Vagina (tissue), 2 donors: ENCODE data around the gene ZCCHC10. TPM values are rescaled to one million over a fixed set of nuclear protein-coding genes. Genes with fewer than 3 reads are reported as not detected.
A peak's percentile ranks its signal among the peaks of the same experiment; 100 is the strongest.
"Not testable (repeated sequence)": the region's sequence is repeated elsewhere in the genome, so short reads cannot be mapped to it uniquely, and the experiment has no call there.

Experiments used
- DNase-seq, 2 donors: peaks; one replicate each; pipeline ENCODE4 v3.0.0-alpha.2; 2017; ENCODE audit errors: extremely low spot score in 2 of 2
- H3K27ac ChIP-seq: fragments of 200-600 bp; sonication (generic); one replicate; pipeline ENCODE4 v1.5.1; 2019
- H3K27me3 ChIP-seq: fragments of 200-600 bp; sonication (generic); one replicate; pipeline ENCODE4 v1.5.1; 2019
- H3K36me3 ChIP-seq, 2 donors: fragments of 200-600 bp; sonication (generic); one replicate each; pipeline ENCODE4 v1.5.1; 2017 to 2019
- H3K4me1 ChIP-seq: fragments of 200-600 bp; sonication (generic); one replicate; pipeline ENCODE4 v1.5.1; 2019
- H3K4me3 ChIP-seq, 2 donors: fragments of 200-600 bp; sonication (generic); 1 replicate in 1 of 2; 2 replicates in 1 of 2; pipeline ENCODE4 v1.5.1; 2016 to 2019
- H3K9me3 ChIP-seq: fragments of 200-600 bp; sonication (generic); one replicate; pipeline ENCODE4 v1.5.1; 2019
- CTCF ChIP-seq, 3 experiments: fragments of 450-650 bp in 2 of 3; fragments of 200-600 bp in 1 of 3; sonication (generic) in 1 of 3; IDR thresholded peaks; one replicate each; pipeline ENCODE4 v1.5.1; 2017 to 2019; ENCODE audit warnings: antibody characterized with exemption in 3 of 3, mild to moderate bottlenecking in 2 of 3, moderate library complexity in 2 of 3
- POLR2A ChIP-seq, 2 donors: fragments of 450-650 bp; IDR thresholded peaks; one replicate each; pipeline ENCODE4 v1.6.1; 2017; ENCODE audit warnings: antibody characterized with exemption in 2 of 2, mild to moderate bottlenecking in 2 of 2, moderate library complexity in 2 of 2
- POLR2AphosphoS5 ChIP-seq, 2 donors: sonication (generic); formaldehyde crosslinking; IDR thresholded peaks; one replicate each; pipeline ENCODE4 v1.9.0; 2017; ENCODE audit warnings: antibody characterized with exemption in 2 of 2, mild to moderate bottlenecking in 2 of 2, low read depth in 1 of 2; ENCODE audit not compliant: insufficient read depth in 1 of 2
- intact Hi-C: fragments of 100-400 bp; cut with DNase I; formaldehyde crosslinking; loops from one replicate; pipeline ENCODE4 v1.15.1; 2023
- total RNA-seq: library from RNA; depleted of rRNA; stranded (reverse); fragments of >200 nt; gene quantifications from one replicate; pipeline ENCODE4 v1.2.3, GENCODE V29; 2016

Gene ZCCHC10
- total RNA-seq, 1 donor from 2014 or later = 29.2 TPM

- H3K4me3 ChIP-seq = no peak overlapping the region
- TF ChIP-seq POLR2A (IDR thresholded peaks at IDR 0.05) = no peak
- no peak for TF ChIP-seq POLR2AphosphoS5 (IDR thresholded peaks at IDR 0.05; ENCODE audit: insufficient read depth in 1 of 2, low read depth in 1 of 2)
- no peak for TF ChIP-seq CTCF (IDR thresholded peaks at IDR 0.05)
- intact Hi-C loops = no loop called here
Measured at GRCh38 chr5:133030343-133031005, 4.1 kb upstream of the ZCCHC10 start.

GRCh38 chr5:133029416-133029815 is 3.1 kb upstream of the ZCCHC10 start:
- no peak for TF ChIP-seq CTCF (IDR thresholded peaks at IDR 0.05)
- TF ChIP-seq POLR2A (IDR thresholded peaks at IDR 0.05) = no peak
- TF ChIP-seq POLR2AphosphoS5 (IDR thresholded peaks at IDR 0.05; ENCODE audit: insufficient read depth in 1 of 2, low read depth in 1 of 2) = no peak
- Histone ChIP-seq H3K9me3 (no peaks in the 10 kb centered on the region), H3K27ac (no peak overlapping the region), H3K4me3 (no peak overlapping the region), H3K36me3 (no peaks in the 10 kb centered on the region), H3K4me1 (peaks cover 15% of the 10 kb centered on the region), H3K27me3 (no peaks in the 10 kb centered on the region)
- no peak for DNase-seq
- intact Hi-C loops = no loop called here

More at GRCh38 chr5:133030343-133031005, 4.1 kb upstream of the ZCCHC10 start:
- Histone ChIP-seq H3K4me1 (peaks cover 5% of the 10 kb centered on the region), H3K36me3 (no peaks in the 10 kb centered on the region), H3K27me3 (no peaks in the 10 kb centered on the region), H3K27ac (no peak overlapping the region), H3K9me3 (no peaks in the 10 kb centered on the region)
- no peak for DNase-seq

- no peak for DNase-seq
- Histone ChIP-seq H3K4me1 (peaks cover 25% of the 10 kb centered on the region), H3K36me3 (peaks cover 0 to 5% of the 10 kb centered on the region in 2 donors), H3K9me3 (no peaks in the 10 kb centered on the region), H3K27me3 (no peaks in the 10 kb centered on the region), H3K27ac (peak overlapping the region; percentile 98), H3K4me3 (peak overlapping the region; percentile 97 to 99)
- intact Hi-C loops = no loop called here
- TF ChIP-seq POLR2AphosphoS5 (IDR thresholded peaks at IDR 0.05; ENCODE audit: insufficient read depth in 1 of 2, low read depth in 1 of 2) (no peak), CTCF (IDR thresholded peaks at IDR 0.05) (no peak), POLR2A (IDR thresholded peaks at IDR 0.05) (no peak)
Measured at GRCh38 chr5:133026664-133027153, 360 bp upstream of the ZCCHC10 start.

GRCh38 chr5:133019471-133019870 is 6.9 kb downstream of the ZCCHC10 start:
- H3K27me3 ChIP-seq, H3K4me3 ChIP-seq, intact Hi-C loops, H3K27ac ChIP-seq, H3K9me3 ChIP-seq, DNase-seq: not testable (repeated sequence)
- Histone ChIP-seq H3K4me1 (peaks cover 10% of the 10 kb centered on the region), H3K36me3 (peaks cover 0 to 15% of the 10 kb centered on the region in 2 donors)

- no peak for TF ChIP-seq CTCF (IDR thresholded peaks at IDR 0.05)
- TF ChIP-seq POLR2AphosphoS5 (IDR thresholded peaks at IDR 0.05; ENCODE audit: insufficient read depth in 1 of 2, low read depth in 1 of 2) = no peak
- TF ChIP-seq POLR2A (IDR thresholded peaks at IDR 0.05) = no peak
- no peaks in the 10 kb centered on the region for H3K4me1 ChIP-seq
- no peak overlapping the region for H3K4me3 ChIP-seq
Measured at GRCh38 chr5:133017964-133018363, 8.4 kb downstream of the ZCCHC10 start.

More at GRCh38 chr5:133017964-133018363, 8.4 kb downstream of the ZCCHC10 start:
- Histone ChIP-seq H3K9me3 (no peaks in the 10 kb centered on the region), H3K27ac (no peak overlapping the region), H3K27me3 (no peaks in the 10 kb centered on the region), H3K36me3 (peaks cover 0 to 15% of the 10 kb centered on the region in 2 donors)
- DNase-seq = no peak
- intact Hi-C loops = no loop called here
